Colonic mucosa (tissue), 4 donors: ENCODE measurements around the gene YIPF6. TPM values are rescaled to one million over a fixed set of nuclear protein-coding genes. Genes with fewer than 3 reads are reported as not detected.

ENCODE experiments used
- DNase-seq: peaks from one replicate; pipeline ENCODE4 v3.0.0-alpha.2; 2020
- H3K27ac ChIP-seq: fragments of 200-600 bp; one replicate; pipeline ENCODE4 v1.8.0; 2021
- H3K27me3 ChIP-seq: fragments of 200-600 bp; one replicate; pipeline ENCODE4 v1.8.0; 2021
- H3K36me3 ChIP-seq: fragments of 200-600 bp; one replicate; pipeline ENCODE4 v1.8.0; 2021
- H3K4me1 ChIP-seq: fragments of 200-600 bp; one replicate; pipeline ENCODE4 v1.8.0; 2021; ENCODE audit warnings: mild to moderate bottlenecking
- H3K4me3 ChIP-seq: fragments of 200-600 bp; one replicate; pipeline ENCODE4 v1.8.0; 2021
- H3K9ac ChIP-seq, 2 donors: one replicate each; pipeline ENCODE4 v1.7.0; 2013; ENCODE audit warnings: control low read depth in 2 of 2, low read depth in 2 of 2, low read length in 2 of 2
- H3K9me3 ChIP-seq: fragments of 200-600 bp; one replicate; pipeline ENCODE4 v1.8.0; 2021
- intact Hi-C: fragments of 100-400 bp; cut with DNase I; formaldehyde crosslinking; loops from one replicate; pipeline ENCODE4 v1.14.1; 2022
- total RNA-seq, 2 donors: library from RNA; stranded (reverse); fragmentation: NEBNext Ultra II Directional in 1 of 2; extraction: Animal tissue kit (Norgen Biotek cat#: 25700) in 1 of 2; gene quantifications; one replicate each; pipeline ENCODE4 v1.2.1, GENCODE V29; 2021
- TF ChIP-seq, protein P1 (sequence below): fragments of 200-600 bp; IDR thresholded peaks from one replicate; pipeline ENCODE4 v1.8.0; 2022; ENCODE audit warnings: antibody characterized with exemption, mild to moderate bottlenecking
- donor health status: healthy.
- donor health status: DM: no; HTN: no; CAD: no.
- donor health status: DM: no; HTN: no; CAD: no.

Gene YIPF6
- total RNA-seq, 2 donors from 2014 or later: 44.3 to 58.1 TPM

DNA sequence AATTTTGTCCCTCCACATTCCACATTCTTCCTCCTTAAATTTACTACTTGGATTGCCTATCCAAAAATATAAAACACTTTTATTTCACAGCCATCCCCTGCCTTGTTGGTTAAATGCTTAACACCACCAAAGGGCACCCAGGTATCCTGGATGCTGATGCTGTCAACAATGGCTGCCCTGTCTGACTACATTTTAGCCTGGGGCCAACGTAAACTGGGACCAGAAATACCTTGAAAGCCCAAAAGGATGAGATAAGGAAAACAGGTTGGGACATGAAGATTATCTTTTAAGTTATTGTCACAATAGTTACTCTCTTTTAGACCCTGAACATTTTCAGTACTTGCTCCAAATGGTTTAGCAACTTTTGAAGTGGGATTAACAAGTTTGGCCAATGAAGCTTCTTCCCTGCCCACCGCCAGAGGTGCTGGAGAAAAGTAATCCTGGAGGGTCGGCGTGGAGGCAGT lies 775 bp upstream of the YIPF6 start:
- H3K9ac ChIP-seq: peak overlapping the region; percentile 74 to 85
- peak overlapping the region; percentile 79 for H3K27ac ChIP-seq
- intact Hi-C loops: no loop called here
- peak overlapping the region; percentile 58 for H3K4me3 ChIP-seq
- no peak for DNase-seq
- TF ChIP-seq, protein P1, sequence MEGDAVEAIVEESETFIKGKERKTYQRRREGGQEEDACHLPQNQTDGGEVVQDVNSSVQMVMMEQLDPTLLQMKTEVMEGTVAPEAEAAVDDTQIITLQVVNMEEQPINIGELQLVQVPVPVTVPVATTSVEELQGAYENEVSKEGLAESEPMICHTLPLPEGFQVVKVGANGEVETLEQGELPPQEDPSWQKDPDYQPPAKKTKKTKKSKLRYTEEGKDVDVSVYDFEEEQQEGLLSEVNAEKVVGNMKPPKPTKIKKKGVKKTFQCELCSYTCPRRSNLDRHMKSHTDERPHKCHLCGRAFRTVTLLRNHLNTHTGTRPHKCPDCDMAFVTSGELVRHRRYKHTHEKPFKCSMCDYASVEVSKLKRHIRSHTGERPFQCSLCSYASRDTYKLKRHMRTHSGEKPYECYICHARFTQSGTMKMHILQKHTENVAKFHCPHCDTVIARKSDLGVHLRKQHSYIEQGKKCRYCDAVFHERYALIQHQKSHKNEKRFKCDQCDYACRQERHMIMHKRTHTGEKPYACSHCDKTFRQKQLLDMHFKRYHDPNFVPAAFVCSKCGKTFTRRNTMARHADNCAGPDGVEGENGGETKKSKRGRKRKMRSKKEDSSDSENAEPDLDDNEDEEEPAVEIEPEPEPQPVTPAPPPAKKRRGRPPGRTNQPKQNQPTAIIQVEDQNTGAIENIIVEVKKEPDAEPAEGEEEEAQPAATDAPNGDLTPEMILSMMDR: no peak
- H3K9me3 ChIP-seq: no peaks in the 10 kb centered on the region
- H3K27me3 ChIP-seq: no peaks in the 10 kb centered on the region
- no peaks in the 10 kb centered on the region for H3K36me3 ChIP-seq
- H3K4me1 ChIP-seq: no peaks in the 10 kb centered on the region

DNA sequence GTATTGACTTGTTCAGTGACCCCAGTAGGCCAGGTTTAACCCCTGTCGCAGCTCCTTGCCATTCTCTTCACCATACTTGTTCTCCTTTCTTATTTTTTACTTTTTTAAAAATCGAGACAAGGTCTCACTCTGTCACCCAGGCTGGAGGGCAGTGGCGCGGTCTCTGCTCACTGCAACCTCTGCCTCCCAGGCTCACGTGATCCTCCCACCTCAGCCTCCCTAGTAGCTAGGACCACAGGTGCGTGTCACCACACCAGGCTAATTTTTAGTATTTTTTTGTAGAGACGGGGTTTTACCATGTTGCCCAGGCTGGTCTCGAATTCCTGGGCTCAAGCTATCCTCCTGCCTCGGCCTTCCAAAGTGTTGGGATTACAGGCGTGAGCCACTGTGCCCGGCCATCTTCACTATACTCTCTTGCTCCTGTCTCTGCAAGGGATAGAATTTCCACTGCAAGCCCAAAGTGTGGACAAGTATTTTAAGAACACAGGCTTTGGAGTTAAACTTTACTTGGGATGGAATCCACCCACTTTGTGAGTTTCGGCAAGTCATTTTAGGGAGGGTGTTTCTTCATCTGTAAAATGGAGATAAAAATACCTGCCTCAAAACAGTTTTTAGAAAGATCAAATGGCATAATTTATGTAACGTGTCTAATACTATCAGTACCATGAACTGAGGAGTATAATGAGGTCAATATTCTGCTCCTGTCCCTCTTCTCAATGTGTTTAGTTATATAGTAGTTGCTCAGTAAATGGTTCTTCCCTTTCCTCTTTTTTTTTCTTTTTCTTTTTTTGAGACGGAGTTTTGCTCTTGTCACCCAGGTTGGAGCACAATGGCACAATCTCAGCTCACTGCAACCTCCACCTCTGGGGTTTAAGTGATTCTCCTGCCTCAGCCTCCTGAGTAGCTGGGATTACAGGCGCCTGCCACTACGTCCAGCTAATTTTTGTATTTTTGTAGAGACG lies 973 bp downstream of the YIPF6 start:
- no peaks in the 10 kb centered on the region for H3K27me3 ChIP-seq
- intact Hi-C loops: no loop called here
- H3K4me1 ChIP-seq: no peaks in the 10 kb centered on the region
- no peaks in the 10 kb centered on the region for H3K36me3 ChIP-seq
- peak overlapping the region; percentile 58 for H3K4me3 ChIP-seq
- TF ChIP-seq, protein P1: no peak
- peak overlapping the region; percentile 74 to 85 for H3K9ac ChIP-seq
- no peak for DNase-seq
- H3K27ac ChIP-seq: no peak overlapping the region
- H3K9me3 ChIP-seq: no peaks in the 10 kb centered on the region

DNA sequence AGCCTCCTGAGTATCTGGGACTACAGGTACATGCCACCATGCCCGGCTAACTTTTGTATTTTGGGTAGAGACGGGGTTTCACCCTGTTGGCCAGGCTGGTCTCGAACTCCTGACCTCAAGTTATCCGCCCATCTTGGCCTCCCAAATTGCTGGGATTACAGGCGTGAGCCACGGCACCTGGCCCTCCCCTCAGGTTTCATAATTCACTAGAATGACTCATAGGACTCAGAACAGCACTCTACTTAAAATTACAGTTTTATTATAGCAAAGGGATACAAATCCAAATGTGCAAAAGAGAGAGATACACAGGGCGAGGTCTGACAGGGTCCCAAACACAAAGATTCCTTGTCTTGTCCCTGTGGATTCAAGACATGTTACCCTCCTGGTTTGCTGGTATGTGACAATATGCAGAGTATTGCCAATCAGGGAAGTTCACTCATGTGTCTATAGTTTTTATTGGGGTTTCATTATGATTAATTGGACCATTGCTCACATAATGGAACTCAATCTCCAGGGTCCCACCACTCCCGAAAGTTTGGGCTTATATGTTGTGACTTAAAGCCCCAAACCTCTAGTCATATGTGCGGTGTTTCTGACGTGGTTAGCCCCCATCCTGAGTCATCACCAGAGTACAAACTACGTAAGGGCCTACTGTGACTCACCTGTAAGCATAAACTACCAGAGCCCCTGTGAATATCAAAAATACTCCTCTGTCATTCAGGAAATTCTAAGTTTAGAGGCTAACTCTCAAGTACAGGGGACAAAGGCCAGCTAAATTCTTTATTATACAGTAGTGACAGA lies 5.2 kb downstream of the YIPF6 start:
- no peaks in the 10 kb centered on the region for H3K36me3 ChIP-seq
- no peaks in the 10 kb centered on the region for H3K9me3 ChIP-seq
- H3K27ac ChIP-seq: no peak overlapping the region
- no peaks in the 10 kb centered on the region for H3K27me3 ChIP-seq
- intact Hi-C loops: no loop called here
- H3K9ac ChIP-seq: no peak overlapping the region
- TF ChIP-seq, protein P1: no peak
- H3K4me1 ChIP-seq: no peaks in the 10 kb centered on the region
- DNase-seq: no peak
- H3K4me3 ChIP-seq: no peak overlapping the region

DNA sequence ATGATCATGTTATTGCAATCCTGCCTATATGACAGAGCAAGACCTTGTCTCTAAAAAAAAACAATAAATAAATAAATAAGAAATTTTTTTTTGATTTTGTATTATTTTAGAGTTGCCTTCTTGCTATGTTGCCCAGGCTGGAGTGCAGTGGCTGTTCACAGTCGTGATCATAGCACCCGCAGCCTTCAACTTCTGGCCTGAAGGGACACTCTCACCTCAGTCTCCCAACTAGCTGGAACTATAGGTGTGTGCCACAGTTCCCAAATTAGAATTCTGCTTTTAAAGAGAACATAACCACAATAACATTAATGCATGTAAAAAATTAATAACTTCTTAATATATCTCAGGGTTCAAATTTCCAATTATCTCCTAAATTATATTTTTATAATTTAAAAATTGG lies 7.8 kb downstream of the YIPF6 start:
- DNase-seq: no peak
- Histone ChIP-seq H3K27ac (no peak overlapping the region), H3K36me3 (no peaks in the 10 kb centered on the region), H3K4me3 (no peak overlapping the region), H3K27me3 (no peaks in the 10 kb centered on the region), H3K4me1 (no peaks in the 10 kb centered on the region), H3K9me3 (no peaks in the 10 kb centered on the region), H3K9ac (no peak overlapping the region)
- TF ChIP-seq, protein P1: no peak
- intact Hi-C loops: no loop called here

DNA sequence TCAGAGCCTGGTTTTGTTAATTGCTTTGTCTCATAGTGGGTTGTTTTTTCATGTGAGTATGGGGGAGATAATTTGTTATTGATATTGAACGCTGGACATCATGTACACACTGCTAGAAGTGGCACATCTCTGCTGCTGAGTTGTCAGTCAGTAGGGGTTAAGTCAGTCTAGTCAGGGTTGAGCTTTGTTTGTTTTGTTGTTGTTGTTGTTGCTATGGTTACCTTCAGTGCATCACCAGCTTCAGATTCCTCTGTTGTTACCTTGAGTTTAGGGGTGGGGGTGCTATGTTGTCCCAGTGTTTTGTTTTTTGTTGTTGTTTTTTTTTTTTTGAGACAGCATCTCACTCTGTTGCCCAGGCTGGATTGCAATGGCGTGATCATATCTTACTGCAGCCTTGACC lies 9.9 kb downstream of the YIPF6 start:
- Histone ChIP-seq H3K27me3 (no peaks in the 10 kb centered on the region), H3K4me3 (no peak overlapping the region), H3K4me1 (no peaks in the 10 kb centered on the region), H3K36me3 (no peaks in the 10 kb centered on the region), H3K27ac (no peak overlapping the region), H3K9me3 (no peaks in the 10 kb centered on the region), H3K9ac (no peak overlapping the region)
- intact Hi-C loops: no loop called here
- no peak for DNase-seq
- TF ChIP-seq, protein P1: no peak
